ENCODE measurements around the gene HS6ST3.

GRCh38 chr13:96707146-96707545, 617.2 kb downstream of the HS6ST3 start:
- TF ChIP-seq POLR2A (IDR thresholded peaks at IDR 0.05; ENCODE audit: low read length): no peak
- TF ChIP-seq GATA1 (IDR thresholded peaks at IDR 0.05; ENCODE audit: low read depth, low read length): no peak
